Myocyte (in vitro differentiated cells): ENCODE data around the gene TWF1. TPM values are rescaled to one million over a fixed set of nuclear protein-coding genes. Genes with fewer than 3 reads are reported as not detected.
A peak's percentile ranks its signal among the peaks of the same experiment; 100 is the strongest.
"Not testable (repeated sequence)": the region's sequence is repeated elsewhere in the genome, so short reads cannot be mapped to it uniquely, and the experiment has no call there.

Source experiments
- DNase-seq: peaks from one replicate; pipeline ENCODE4 v3.0.0-alpha.2; 2012; ENCODE audit warnings: low read depth
- total RNA-seq: library from RNA; depleted of rRNA; stranded (reverse); fragments of >200 nt; gene quantifications from 2 replicates; pipeline ENCODE4 v1.2.3, GENCODE V29; 2014

The TWF1 gene
- total RNA-seq, 1 donor from 2014 or later: 55.5 TPM

- DNase-seq: no peak
These were observed 588 bp upstream of the TWF1 start for GRCh38 chr12:43806737-43807072.

GRCh38 chr12:43805149-43805859, 813 bp downstream of the TWF1 start:
- DNase-seq: no peak

- no peak for DNase-seq
These were observed 8.4 kb downstream of the TWF1 start for GRCh38 chr12:43797561-43798217.

GRCh38 chr12:43795716-43796280, 10.3 kb downstream of the TWF1 start:
- no peak for DNase-seq

- DNase-seq: peak; percentile 15
These were observed 16.2 kb downstream of the TWF1 start for GRCh38 chr12:43789941-43790340.

- peak; percentile 25 for DNase-seq
These were observed 19.0 kb downstream of the TWF1 start for GRCh38 chr12:43786899-43787693.

- peak; percentile 11 for DNase-seq
These were observed 29.6 kb downstream of the TWF1 start for GRCh38 chr12:43776498-43776897.

GRCh38 chr12:43766291-43766690, 39.8 kb downstream of the TWF1 start:
- DNase-seq: no peak

GRCh38 chr12:43764528-43764927, 41.6 kb downstream of the TWF1 start:
- DNase-seq: no peak

GRCh38 chr12:43763769-43764168, 42.3 kb downstream of the TWF1 start:
- DNase-seq: no peak

- no peak for DNase-seq
These were observed 43.5 kb downstream of the TWF1 start for GRCh38 chr12:43762596-43762995.

- DNase-seq: no peak
These were observed 44.6 kb downstream of the TWF1 start for GRCh38 chr12:43761500-43761899.

- DNase-seq: no peak
These were observed 45.7 kb downstream of the TWF1 start for GRCh38 chr12:43760396-43760795.

- peak; percentile 98 for DNase-seq
These were observed 47.2 kb downstream of the TWF1 start, which contains the start of the genes IRAK4 and PUS7L for GRCh38 chr12:43758728-43759563. Gene IRAK4, plus strand, starts transcription at chr12:43758951. Its CDS starts 9,161 bp downstream, at chr12:43768112. Gene PUS7L, minus strand, starts transcription at chr12:43758790. Its CDS starts 3,545 bp downstream, at chr12:43755245.

GRCh38 chr12:43758247-43758727, 47.8 kb downstream of the TWF1 start:
- no peak for DNase-seq

GRCh38 chr12:43754015-43754414, 52.1 kb downstream of the TWF1 start:
- DNase-seq: no peak

GRCh38 chr12:43751360-43751759, 54.8 kb downstream of the TWF1 start:
- DNase-seq: not testable (repeated sequence)

- DNase-seq: no peak
These were observed 55.3 kb downstream of the TWF1 start for GRCh38 chr12:43750814-43751213.

GRCh38 chr12:43749016-43749415, 57.1 kb downstream of the TWF1 start:
- no peak for DNase-seq

- no peak for DNase-seq
These were observed 61.3 kb downstream of the TWF1 start for GRCh38 chr12:43744826-43745225.
